CD4-positive, alpha-beta memory T cell (primary cell): ENCODE measurements around the gene LYRM9. TPM values are rescaled to one million over a fixed set of nuclear protein-coding genes. Genes with fewer than 3 reads are reported as not detected.
"Not testable (repeated sequence)": the region's sequence is repeated elsewhere in the genome, so short reads cannot be mapped to it uniquely, and the experiment has no call there.

Experiments
- CTCF ChIA-PET: fragments of 350-600 bp; sonication (Branson Sonifier 250); formaldehyde crosslinking; loops from one replicate; lab custom pipeline; 2021; ENCODE audit warnings: inconsistent platforms; ENCODE audit not compliant: partially characterized antibody; lab: Charles Lee
- POLR2A ChIA-PET: fragments of 350-600 bp; sonication (Branson Sonifier 250); formaldehyde crosslinking; loops from one replicate; lab custom pipeline; 2021; ENCODE audit not compliant: partially characterized antibody; lab: Charles Lee
- DNase-seq, 5 donors: peaks; one replicate each; pipeline versions ENCODE4 v3.0.0 to v3.0.0-alpha.2; 2020 to 2022; ENCODE audit warnings: mixed read lengths in 1 of 5
- H3K27ac ChIP-seq: one replicate; pipeline ENCODE4 v1.7.0; 2013; ENCODE audit warnings: low read depth, low read length
- H3K27me3 ChIP-seq: 2 replicates; pipeline ENCODE4 v1.7.0; 2013; ENCODE audit warnings: mild to moderate bottlenecking, low read length, moderate library complexity; ENCODE audit not compliant: insufficient read depth
- H3K36me3 ChIP-seq: 2 replicates; pipeline ENCODE4 v1.7.0; 2013; ENCODE audit warnings: mild to moderate bottlenecking, low read length, moderate library complexity; ENCODE audit not compliant: insufficient read depth
- H3K4me1 ChIP-seq: 2 replicates; pipeline ENCODE4 v1.7.0; 2013; ENCODE audit warnings: mild to moderate bottlenecking, low read length, moderate library complexity; ENCODE audit not compliant: insufficient read depth
- H3K4me3 ChIP-seq, 2 donors: one replicate each; pipeline ENCODE4 v1.7.0; 2013; ENCODE audit warnings: low read length in 2 of 2, mild to moderate bottlenecking in 1 of 2
- H3K9me3 ChIP-seq, 2 donors: one replicate each; pipeline ENCODE4 v1.7.0; 2013; ENCODE audit warnings: low read length in 2 of 2, control low read depth in 1 of 2; ENCODE audit not compliant: control insufficient read depth in 1 of 2
- H3K27ac Mint-ChIP-seq, 7 donors: one replicate each; pipeline ENCODE4 v1.8.0; 2020 to 2021; ENCODE audit warnings: mixed read lengths in 7 of 7, mild to moderate bottlenecking in 6 of 7, inconsistent platforms in 3 of 7, moderate library complexity in 3 of 7
- H3K27me3 Mint-ChIP-seq, 2 donors: one replicate each; pipeline ENCODE4 v1.8.0; 2020 to 2021; ENCODE audit warnings: mixed read lengths in 2 of 2
- H3K36me3 Mint-ChIP-seq, 2 donors: one replicate each; pipeline ENCODE4 v1.8.0; 2020 to 2021; ENCODE audit warnings: mixed read lengths in 2 of 2, inconsistent platforms in 1 of 2, mild to moderate bottlenecking in 1 of 2
- H3K4me1 Mint-ChIP-seq, 4 donors: one replicate each; pipeline ENCODE4 v1.8.0; 2020 to 2021; ENCODE audit warnings: mixed read lengths in 4 of 4, mild to moderate bottlenecking in 1 of 4
- H3K4me3 Mint-ChIP-seq, 8 donors: one replicate each; pipeline ENCODE4 v1.8.0; 2020 to 2021; ENCODE audit warnings: mixed read lengths in 8 of 8, mild to moderate bottlenecking in 7 of 8, moderate library complexity in 6 of 8, inconsistent platforms in 3 of 8
- H3K9me3 Mint-ChIP-seq, 8 donors: one replicate each; pipeline ENCODE4 v1.8.0; 2020 to 2021; ENCODE audit warnings: mixed read lengths in 8 of 8, mild to moderate bottlenecking in 5 of 8, inconsistent platforms in 3 of 8, moderate library complexity in 1 of 8
- intact Hi-C: fragments of 100-400 bp; cut with micrococcal nuclease; formaldehyde crosslinking; loops from one replicate; pipeline ENCODE4 v1.15.1; 2023
- polyA plus RNA-seq, 2 donors: library from polyadenylated mRNA; unstranded; fragments of 300-500 nt; fragmentation: Illumina TruSeq; gene quantifications; one replicate each; pipeline ENCODE4 v1.2.3, GENCODE V29; 2021
- total RNA-seq, 2 experiments: library from RNA; stranded (reverse); gene quantifications; one replicate each; pipeline ENCODE4 v1.2.3, GENCODE V29; 2021

Gene LYRM9
- total and polyA plus RNA-seq, 4 experiments from 2014 or later = 10.2 to 19.2 (median 17.7) TPM

- H3K4me3 Mint-ChIP-seq, H3K4me1 Mint-ChIP-seq, H3K9me3 Mint-ChIP-seq, POLR2A ChIA-PET, H3K4me1 ChIP-seq, H3K4me3 ChIP-seq, H3K27ac Mint-ChIP-seq, H3K9me3 ChIP-seq, H3K27me3 Mint-ChIP-seq, intact Hi-C loops, H3K36me3 ChIP-seq, H3K27ac ChIP-seq, H3K27me3 ChIP-seq, CTCF ChIA-PET, DNase-seq, H3K36me3 Mint-ChIP-seq: not testable (repeated sequence)
These were observed 52.8 kb downstream of the LYRM9 start for GRCh38 chr17:27840406-27840678.

- H3K4me1 Mint-ChIP-seq, intact Hi-C loops, H3K4me3 Mint-ChIP-seq, DNase-seq, H3K9me3 Mint-ChIP-seq, H3K36me3 ChIP-seq, H3K27me3 ChIP-seq, H3K27me3 Mint-ChIP-seq, H3K4me3 ChIP-seq, H3K4me1 ChIP-seq, H3K36me3 Mint-ChIP-seq, POLR2A ChIA-PET, H3K9me3 ChIP-seq, H3K27ac Mint-ChIP-seq, CTCF ChIA-PET, H3K27ac ChIP-seq: not testable (repeated sequence)
These were observed 53.4 kb downstream of the LYRM9 start for GRCh38 chr17:27839571-27840405.

GRCh38 chr17:27838607-27839006 is 54.6 kb downstream of the LYRM9 start:
- H3K4me1 Mint-ChIP-seq, H3K27me3 ChIP-seq, H3K4me3 ChIP-seq, H3K9me3 Mint-ChIP-seq, DNase-seq, H3K4me1 ChIP-seq, H3K9me3 ChIP-seq, intact Hi-C loops, H3K27ac Mint-ChIP-seq, H3K27me3 Mint-ChIP-seq, H3K4me3 Mint-ChIP-seq, H3K36me3 ChIP-seq, POLR2A ChIA-PET, H3K36me3 Mint-ChIP-seq, H3K27ac ChIP-seq, CTCF ChIA-PET: not testable (repeated sequence)

- H3K36me3 Mint-ChIP-seq, H3K36me3 ChIP-seq, H3K27ac ChIP-seq, H3K9me3 ChIP-seq, H3K9me3 Mint-ChIP-seq, H3K4me1 Mint-ChIP-seq, DNase-seq, CTCF ChIA-PET, H3K4me1 ChIP-seq, H3K4me3 ChIP-seq, intact Hi-C loops, POLR2A ChIA-PET, H3K27me3 ChIP-seq, H3K27ac Mint-ChIP-seq, H3K27me3 Mint-ChIP-seq: not testable (repeated sequence)
- peak overlapping the region in 1 of 8 donors; percentile 31 for H3K4me3 Mint-ChIP-seq
These were observed 55.4 kb downstream of the LYRM9 start for GRCh38 chr17:27837769-27838168.

GRCh38 chr17:27836651-27837050 is 56.5 kb downstream of the LYRM9 start:
- no peaks in the 10 kb centered on the region for H3K4me1 ChIP-seq
- Mint-ChIP-seq H3K4me3 (no peak overlapping the region), H3K4me1 (no peaks in the 10 kb centered on the region), H3K9me3 (peaks cover 0 to 4% (median 2%) of the 10 kb centered on the region in 8 donors), H3K27ac (no peak overlapping the region), H3K36me3 (no peaks in the 10 kb centered on the region), H3K27me3 (no peaks in the 10 kb centered on the region)
- ChIA-PET CTCF (interaction anchor here (1.0 kb wide), 1 partner anchor 31 kb away, joined by 3 read pairs; no protein-coding TSS in a partner anchor), POLR2A (no interaction called here)
- intact Hi-C loops = no loop called here
- no peaks in the 10 kb centered on the region for H3K36me3 ChIP-seq
- H3K9me3 ChIP-seq = no peaks in the 10 kb centered on the region
- no peak overlapping the region for H3K27ac ChIP-seq
- no peaks in the 10 kb centered on the region for H3K27me3 ChIP-seq
- DNase-seq = no peak
- H3K4me3 ChIP-seq = no peak overlapping the region

- CTCF ChIA-PET = interaction anchor here (1.1 to 1.6 kb wide), 2 partner anchors 29 to 59 kb away, joined by 3 to 10 read pairs; no protein-coding TSS in a partner anchor
- Histone ChIP-seq H3K36me3 (no peaks in the 10 kb centered on the region), H3K27ac (no peak overlapping the region), H3K9me3 (no peaks in the 10 kb centered on the region), H3K27me3 (no peaks in the 10 kb centered on the region), H3K4me3 (no peak overlapping the region), H3K4me1 (no peaks in the 10 kb centered on the region)
- no peaks in the 10 kb centered on the region for H3K27me3 Mint-ChIP-seq
- no peak for DNase-seq
- no peak overlapping the region for H3K27ac Mint-ChIP-seq
- no peaks in the 10 kb centered on the region for H3K36me3 Mint-ChIP-seq
- peaks cover 0 to 4% (median 2%) of the 10 kb centered on the region in 8 donors for H3K9me3 Mint-ChIP-seq
- POLR2A ChIA-PET = no interaction called here
- intact Hi-C loops = no loop called here
- H3K4me1 Mint-ChIP-seq = no peaks in the 10 kb centered on the region
- H3K4me3 Mint-ChIP-seq = no peak overlapping the region
These were observed 58.6 kb downstream of the LYRM9 start for GRCh38 chr17:27834571-27834970.

- ChIA-PET POLR2A (no interaction called here), CTCF (interaction anchor here (1.0 kb wide), 1 partner anchor 27 kb away, joined by 3 read pairs; no protein-coding TSS in a partner anchor)
- H3K36me3 Mint-ChIP-seq = no peaks in the 10 kb centered on the region
- H3K9me3 ChIP-seq = no peaks in the 10 kb centered on the region
- peaks cover 0 to 4% (median 2%) of the 10 kb centered on the region in 8 donors for H3K9me3 Mint-ChIP-seq
- H3K4me3 Mint-ChIP-seq = no peak overlapping the region
- no peaks in the 10 kb centered on the region for H3K36me3 ChIP-seq
- no peaks in the 10 kb centered on the region for H3K4me1 ChIP-seq
- H3K27ac ChIP-seq = no peak overlapping the region
- H3K4me1 Mint-ChIP-seq = no peaks in the 10 kb centered on the region
- DNase-seq = no peak
- H3K27ac Mint-ChIP-seq = no peak overlapping the region
- H3K4me3 ChIP-seq = no peak overlapping the region
- H3K27me3 Mint-ChIP-seq = peaks cover 0 to 2% of the 10 kb centered on the region in 2 donors
- intact Hi-C loops = no loop called here
- H3K27me3 ChIP-seq = no peaks in the 10 kb centered on the region
These were observed 60.3 kb downstream of the LYRM9 start for GRCh38 chr17:27832831-27833230.
